H1 (cell line): ENCODE measurements around the gene AGPS. TPM values are rescaled to one million over a fixed set of nuclear protein-coding genes. Genes with fewer than 3 reads are reported as not detected.

Experiments
- CTCF ChIA-PET: fragments of 300-600 bp; sonication (Branson Sonifier 250); formaldehyde crosslinking; loops from one replicate; lab custom pipeline; 2021; ENCODE audit not compliant: partially characterized antibody; lab: Charles Lee
- POLR2A ChIA-PET: fragments of 300-600 bp; sonication (Branson Sonifier 250); formaldehyde crosslinking; loops from one replicate; lab custom pipeline; 2021; ENCODE audit warnings: inconsistent platforms; ENCODE audit not compliant: partially characterized antibody; lab: Charles Lee
- DNase-seq, 2 experiments: peaks; one replicate each; pipeline versions ENCODE4 v3.0.0 to v3.0.0-alpha.2; 2010 to 2022; ENCODE audit warnings: low spot score in 2 of 2, low read depth in 1 of 2, mixed read lengths in 1 of 2
- FAIRE-seq: peaks from 2 replicates; lab custom pipeline; 2011; peaks lifted over from hg19 to GRCh38; lab: Jason Lieb, UNC
- H2AFZ ChIP-seq: 2 replicates; pipeline ENCODE4 v1.8.1; 2012; ENCODE audit warnings: low read length, inconsistent platforms
- H2AK5ac ChIP-seq: 2 replicates; pipeline ENCODE4 v1.6.1; 2013; ENCODE audit warnings: low read depth, low read length
- H2BK120ac ChIP-seq: replicated peaks from 2 replicates; pipeline ENCODE3; 2013; ENCODE audit warnings: low read depth, low read length, inconsistent platforms
- H2BK12ac ChIP-seq: 2 replicates; pipeline ENCODE4 v1.6.1; 2013; ENCODE audit warnings: low read depth, low read length
- H2BK15ac ChIP-seq: 2 replicates; pipeline ENCODE4 v1.6.1; 2013; ENCODE audit warnings: low read length
- H2BK20ac ChIP-seq: 2 replicates; pipeline ENCODE4 v1.6.1; 2013; ENCODE audit warnings: low read length
- H2BK5ac ChIP-seq: 2 replicates; pipeline ENCODE4 v1.6.1; 2013; ENCODE audit warnings: low read depth, low read length
- H3K14ac ChIP-seq: 2 replicates; pipeline ENCODE4 v1.6.1; 2013; ENCODE audit warnings: inconsistent platforms; ENCODE audit not compliant: insufficient read length
- H3K18ac ChIP-seq: 2 replicates; pipeline ENCODE4 v1.6.1; 2013; ENCODE audit warnings: low read length; ENCODE audit errors: extremely low read depth
- H3K23ac ChIP-seq: 2 replicates; pipeline ENCODE4 v1.6.1; 2013; ENCODE audit warnings: inconsistent platforms; ENCODE audit not compliant: insufficient read length
- H3K23me2 ChIP-seq: 2 replicates; pipeline ENCODE4 v1.6.1; 2013; ENCODE audit warnings: low read depth, low read length
- H3K27ac ChIP-seq: 2 replicates; pipeline ENCODE4 v1.6.1; 2011; ENCODE audit warnings: low read depth, low read length, inconsistent platforms
- H3K27me3 ChIP-seq, 4 experiments: replicated peaks in 1 of 4; 1 replicate in 1 of 4; 2 replicates in 3 of 4; pipeline versions ENCODE4 v1.6.1 to v1.8.1; 2011 to 2013; ENCODE audit warnings: low read length in 3 of 4, mild to moderate bottlenecking in 3 of 4, inconsistent platforms in 2 of 4, mixed read lengths in 2 of 4, moderate library complexity in 1 of 4; ENCODE audit not compliant: control insufficient read depth in 3 of 4, insufficient read depth in 3 of 4; ENCODE audit errors: extremely low read depth in 1 of 4
- H3K36me3 ChIP-seq, 4 experiments: 2 replicates each; pipeline versions ENCODE4 v1.6.1 to v1.8.1; 2011 to 2013; ENCODE audit warnings: mild to moderate bottlenecking in 4 of 4, low read length in 3 of 4, moderate library complexity in 2 of 4, control low read depth in 1 of 4, inconsistent platforms in 1 of 4; ENCODE audit not compliant: insufficient read depth in 4 of 4, control insufficient read depth in 2 of 4
- H3K4ac ChIP-seq: replicated peaks from 2 replicates; pipeline ENCODE3; 2013; ENCODE audit warnings: low read length, low read depth, mixed read lengths, inconsistent platforms; ENCODE audit not compliant: insufficient read length
- H3K4me1 ChIP-seq, 4 experiments: replicated peaks in 1 of 4; 1 replicate in 1 of 4; 2 replicates in 3 of 4; pipeline versions ENCODE4 v1.6.1 to v1.8.1; 2011 to 2013; ENCODE audit warnings: low read length in 3 of 4, inconsistent platforms in 2 of 4, mixed read lengths in 1 of 4; ENCODE audit not compliant: insufficient read depth in 4 of 4, control insufficient read depth in 3 of 4
- H3K4me2 ChIP-seq, 2 experiments: 2 replicates each; pipeline versions ENCODE4 v1.6.1 to v1.8.1; 2011 to 2013; ENCODE audit warnings: low read depth in 2 of 2, low read length in 2 of 2, control low read depth in 1 of 2, inconsistent platforms in 1 of 2, mild to moderate bottlenecking in 1 of 2; ENCODE audit not compliant: insufficient read depth in 1 of 2
- H3K4me3 ChIP-seq, 4 experiments: fragments of 200-600, 300-600 bp in 1 of 4; sonication (generic), shearing (Covaris generic), sonication (Bioruptor Twin) in 1 of 4; 2 replicates each; pipeline versions ENCODE4 v1.5.1 to v1.8.1; 2011 to 2016; ENCODE audit warnings: low read length in 4 of 4, low read depth in 3 of 4, control low read depth in 2 of 4, inconsistent platforms in 2 of 4, mild to moderate bottlenecking in 2 of 4, mixed read lengths in 1 of 4, moderate library complexity in 1 of 4; ENCODE audit not compliant: insufficient read depth in 2 of 4; ENCODE audit errors: extremely low read depth in 1 of 4
- H3K56ac ChIP-seq: replicated peaks from 2 replicates; pipeline ENCODE3; 2013; ENCODE audit warnings: low read depth, mild to moderate bottlenecking, mixed read lengths, low read length, inconsistent platforms; ENCODE audit not compliant: insufficient read length
- H3K79me1 ChIP-seq: 2 replicates; pipeline ENCODE4 v1.6.1; 2013; ENCODE audit warnings: low read depth, low read length, control low read depth
- H3K79me2 ChIP-seq, 2 experiments: 2 replicates each; pipeline versions ENCODE4 v1.6.1 to v1.8.1; 2012 to 2013; ENCODE audit warnings: low read length in 2 of 2, mild to moderate bottlenecking in 2 of 2, inconsistent platforms in 1 of 2; ENCODE audit not compliant: insufficient read depth in 2 of 2, control insufficient read depth in 1 of 2
- H3K9ac ChIP-seq, 4 experiments: replicated peaks in 1 of 4; 1 replicate in 1 of 4; 2 replicates in 3 of 4; pipeline versions ENCODE4 v1.6.1 to v1.8.1; 2011 to 2013; ENCODE audit warnings: low read depth in 3 of 4, low read length in 3 of 4, control low read depth in 2 of 4, mild to moderate bottlenecking in 2 of 4, moderate library complexity in 2 of 4, inconsistent platforms in 1 of 4; ENCODE audit errors: extremely low read depth in 1 of 4
- H3K9me3 ChIP-seq, 2 experiments: 2 replicates each; pipeline versions ENCODE4 v1.6.1 to v1.8.1; 2012 to 2013; ENCODE audit warnings: mild to moderate bottlenecking in 2 of 2, moderate library complexity in 2 of 2, control low read depth in 1 of 2, inconsistent platforms in 1 of 2, low read depth in 1 of 2, low read length in 1 of 2, mixed read lengths in 1 of 2; ENCODE audit not compliant: insufficient read depth in 2 of 2
- H4K20me1 ChIP-seq, 2 experiments: replicated peaks in 1 of 2; 2 replicates each; pipeline versions ENCODE3 to v1.8.1; 2011 to 2013; ENCODE audit warnings: inconsistent platforms in 2 of 2, low read length in 2 of 2, mild to moderate bottlenecking in 1 of 2; ENCODE audit not compliant: insufficient read depth in 2 of 2, control insufficient read depth in 1 of 2
- H4K5ac ChIP-seq: 2 replicates; pipeline ENCODE4 v1.6.1; 2013; ENCODE audit warnings: low read length, low read depth, mixed read lengths, inconsistent platforms; ENCODE audit not compliant: insufficient read length
- H4K8ac ChIP-seq: 2 replicates; pipeline ENCODE4 v1.8.0; 2013; ENCODE audit warnings: mild to moderate bottlenecking, moderate library complexity, low read length, inconsistent platforms; ENCODE audit not compliant: insufficient read depth; ENCODE audit errors: extremely low read depth
- H4K91ac ChIP-seq: replicated peaks from 2 replicates; pipeline ENCODE3; 2013; ENCODE audit warnings: low read length, mixed read lengths, inconsistent platforms; ENCODE audit not compliant: insufficient read length
- ASH2L ChIP-seq: fragments of 200-600, 300-600 bp; sonication (generic); IDR thresholded peaks from one replicate; pipeline ENCODE4 v1.7.1; 2017; ENCODE audit warnings: low read length
- BACH1 ChIP-seq: IDR thresholded peaks from 2 replicates; pipeline ENCODE4 v1.6.1; 2012; ENCODE audit warnings: low read length, improper control_type of control experiment
- BCL11A ChIP-seq, 2 experiments: IDR thresholded peaks; one replicate each; pipeline ENCODE4 v1.6.1; 2011; ENCODE audit warnings: low read depth in 2 of 2, low read length in 2 of 2, mild to moderate bottlenecking in 2 of 2
- CTCF ChIP-seq, 3 experiments: IDR thresholded peaks; 1 replicate in 2 of 3; 2 replicates in 1 of 3; pipeline versions ENCODE4 v1.5.1 to v1.6.1; 2011; ENCODE audit warnings: low read length in 3 of 3, mild to moderate bottlenecking in 3 of 3, inconsistent platforms in 2 of 3, low read depth in 1 of 3, moderate library complexity in 1 of 3; ENCODE audit not compliant: insufficient read depth in 1 of 3; ENCODE audit errors: control extremely low read depth in 1 of 3
- JUN ChIP-seq: IDR thresholded peaks from 2 replicates; pipeline ENCODE4 v1.6.1; 2011; ENCODE audit warnings: low read depth, mild to moderate bottlenecking, improper control_type of control experiment, low read length
- KDM4A ChIP-seq: IDR thresholded peaks from one replicate; pipeline ENCODE4 v1.7.1; 2012; ENCODE audit warnings: low read depth, mild to moderate bottlenecking, moderate library complexity, low read length, inconsistent platforms; ENCODE audit not compliant: severe bottlenecking
- NRF1 ChIP-seq: IDR thresholded peaks from 2 replicates; pipeline ENCODE4 v1.6.1; 2011; ENCODE audit warnings: mild to moderate bottlenecking, low read depth, low read length, improper control_type of control experiment
- POU5F1 ChIP-seq: IDR thresholded peaks from 2 replicates; pipeline ENCODE4 v1.6.1; 2011; ENCODE audit warnings: low read depth, mild to moderate bottlenecking, low read length, moderate library complexity
- SRF ChIP-seq: IDR thresholded peaks from 2 replicates; pipeline ENCODE4 v1.6.1; 2011; ENCODE audit warnings: mild to moderate bottlenecking, low read depth, low read length, moderate library complexity
- TAF1 ChIP-seq: IDR thresholded peaks from 2 replicates; pipeline ENCODE4 v1.6.1; 2011; ENCODE audit warnings: mild to moderate bottlenecking, low read depth, low read length
- ZNF274 ChIP-seq: IDR thresholded peaks from 2 replicates; pipeline ENCODE4 v1.7.0; 2012; ENCODE audit warnings: low read length, borderline replicate concordance; ENCODE audit errors: extremely low read depth
- WGBS, 2 experiments: shearing (Covaris generic) in 1 of 2; methylation state at CpG; one replicate each; pipeline versions ENCODE4 v1.1.6 to v1.1.7; 2013 to 2015; ENCODE audit warnings: low lambda C conversion rate in 2 of 2, mixed read lengths in 2 of 2, inconsistent platforms in 1 of 2, low coverage in 1 of 2, missing lambda C conversion rate in 1 of 2; ENCODE audit not compliant: insufficient replicate concordance in 2 of 2, insufficient coverage in 1 of 2, insufficient read length in 1 of 2; ENCODE audit errors: extremely low coverage in 1 of 2, missing lambda C conversion rate in 1 of 2; 5-methylcytosine and 5-hydroxymethylcytosine counted together
- polyA plus RNA-seq, 7 experiments: library from polyadenylated mRNA; depleted of rRNA in 3 of 7; stranded (reverse) in 5 of 7; unstranded in 2 of 7; fragments of >200 nt in 5 of 7; fragments of 200-250 nt in 2 of 7; gene quantifications; 1 replicate in 5 of 7; 2 replicates in 1 of 7; 4 replicates in 1 of 7; pipeline versions ENCODE4 v1.2.1 to v1.2.3, GENCODE V29; 2011 to 2013; ENCODE audit warnings: missing spikeins in 2 of 7, mixed read lengths in 2 of 7
- total RNA-seq: library from RNA; stranded (reverse); fragmentation: NEBNext Ultra II Directional; extraction: Animal tissue kit (Norgen Biotek cat#: 25700); gene quantifications from 2 replicates; pipeline ENCODE4 v1.2.1, GENCODE V29; 2021
- TF ChIP-seq, protein P1 (sequence below): IDR thresholded peaks from 2 replicates; pipeline ENCODE4 v1.6.1; 2011; ENCODE audit warnings: low read length, improper control_type of control experiment

AGPS gene
- total and polyA plus RNA-seq, 2 of the 8 experiments (the other 6 are each of a cell fraction or from before 2014, with no cell fraction given): 7.3 to 57.8 TPM

DNA sequence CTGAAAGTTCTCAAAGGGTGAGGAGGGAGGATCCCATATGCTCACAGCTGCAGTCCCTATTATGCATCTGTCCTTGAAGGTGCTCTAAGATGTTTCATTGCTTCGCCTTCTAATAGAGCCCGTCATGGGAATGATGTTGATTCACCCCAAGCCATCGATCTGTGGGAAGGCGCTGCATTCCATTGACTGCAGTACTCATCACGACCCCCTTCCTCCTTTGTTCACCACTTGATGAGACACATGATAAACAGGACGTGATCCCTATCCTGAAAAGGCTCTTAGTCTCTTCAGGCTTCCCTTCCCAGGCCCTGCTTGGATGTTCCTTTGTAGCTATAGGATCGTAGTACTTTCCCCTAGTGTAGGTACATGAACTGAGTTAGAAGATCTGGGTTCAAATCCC is 181.8 kb downstream of the AGPS start:
- DNase-seq (no peak), FAIRE-seq (no peak)
- Histone ChIP-seq H3K4me3 (no peak overlapping the region), H3K27me3 (no peaks in the 10 kb centered on the region), H4K8ac (no peak overlapping the region), H4K20me1 (no peaks in the 10 kb centered on the region), H3K56ac (no peak overlapping the region), H3K23ac (no peak overlapping the region), H4K91ac (no peak overlapping the region), H2BK120ac (no peak overlapping the region), H3K9me3 (no peaks in the 10 kb centered on the region), H3K4me2 (no peak overlapping the region), H4K5ac (no peak overlapping the region), H2BK15ac (no peak overlapping the region), H3K4ac (no peak overlapping the region), H3K14ac (no peak overlapping the region), H3K36me3 (no peaks in the 10 kb centered on the region), H3K79me2 (no peaks in the 10 kb centered on the region), H3K27ac (no peak overlapping the region), H3K9ac (no peak overlapping the region), H2AK5ac (no peak overlapping the region), H3K23me2 (no peaks in the 10 kb centered on the region), H3K18ac (no peak overlapping the region), H2BK12ac (no peak overlapping the region), H3K79me1 (no peaks in the 10 kb centered on the region), H2BK5ac (no peak overlapping the region), H2AFZ (no peak overlapping the region), H2BK20ac (no peak overlapping the region), H3K4me1 (no peaks in the 10 kb centered on the region)
- ChIA-PET POLR2A (no interaction called here), CTCF (interaction anchor here (0.9 to 1.2 kb wide), 2 partner anchors 11 to 48 kb away, joined by 3 read pairs; no protein-coding TSS in a partner anchor)
- 84% methylated on average over 7 of the region's 7 CpGs; no CpG with 5 or more reads in 1 of the 2 experiments for WGBS, 2 experiments
- TF ChIP-seq NRF1 (no peak), CTCF (IDR thresholded peaks at IDR 0.05; ENCODE audit: control extremely low read depth in 1 of 3, insufficient read depth in 1 of 3, low read depth in 1 of 3, low read length in 3 of 3) (no peak), ASH2L (no peak), SRF (no peak), BCL11A (IDR thresholded peaks at IDR 0.05; ENCODE audit: low read depth in 2 of 2, low read length in 2 of 2) (no peak), KDM4A (no peak), TAF1 (no peak), POU5F1 (no peak), JUN (no peak), BACH1 (no peak), ZNF274 (no peak)
- TF ChIP-seq, protein P1, sequence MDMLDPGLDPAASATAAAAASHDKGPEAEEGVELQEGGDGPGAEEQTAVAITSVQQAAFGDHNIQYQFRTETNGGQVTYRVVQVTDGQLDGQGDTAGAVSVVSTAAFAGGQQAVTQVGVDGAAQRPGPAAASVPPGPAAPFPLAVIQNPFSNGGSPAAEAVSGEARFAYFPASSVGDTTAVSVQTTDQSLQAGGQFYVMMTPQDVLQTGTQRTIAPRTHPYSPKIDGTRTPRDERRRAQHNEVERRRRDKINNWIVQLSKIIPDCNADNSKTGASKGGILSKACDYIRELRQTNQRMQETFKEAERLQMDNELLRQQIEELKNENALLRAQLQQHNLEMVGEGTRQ: no peak
